H1 (cell line): ENCODE results near the gene EPS8L1. TPM values are rescaled to one million over a fixed set of nuclear protein-coding genes. Genes with fewer than 3 reads are reported as not detected.
A peak's percentile ranks its signal among the peaks of the same experiment; 100 is the strongest.

ENCODE experiments used
- CTCF ChIA-PET: fragments of 300-600 bp; sonication (Branson Sonifier 250); formaldehyde crosslinking; loops from one replicate; lab custom pipeline; 2021; ENCODE audit not compliant: partially characterized antibody; lab: Charles Lee
- POLR2A ChIA-PET: fragments of 300-600 bp; sonication (Branson Sonifier 250); formaldehyde crosslinking; loops from one replicate; lab custom pipeline; 2021; ENCODE audit warnings: inconsistent platforms; ENCODE audit not compliant: partially characterized antibody; lab: Charles Lee
- DNase-seq, 2 experiments: peaks; one replicate each; pipeline versions ENCODE4 v3.0.0 to v3.0.0-alpha.2; 2010 to 2022; ENCODE audit warnings: low spot score in 2 of 2, low read depth in 1 of 2, mixed read lengths in 1 of 2
- FAIRE-seq: peaks from 2 replicates; lab custom pipeline; 2011; peaks lifted over from hg19 to GRCh38; lab: Jason Lieb, UNC
- H2AFZ ChIP-seq: 2 replicates; pipeline ENCODE4 v1.8.1; 2012; ENCODE audit warnings: low read length, inconsistent platforms
- H2AK5ac ChIP-seq: 2 replicates; pipeline ENCODE4 v1.6.1; 2013; ENCODE audit warnings: low read depth, low read length
- H2BK120ac ChIP-seq: replicated peaks from 2 replicates; pipeline ENCODE3; 2013; ENCODE audit warnings: low read depth, low read length, inconsistent platforms
- H2BK12ac ChIP-seq: 2 replicates; pipeline ENCODE4 v1.6.1; 2013; ENCODE audit warnings: low read depth, low read length
- H2BK15ac ChIP-seq: 2 replicates; pipeline ENCODE4 v1.6.1; 2013; ENCODE audit warnings: low read length
- H2BK20ac ChIP-seq: 2 replicates; pipeline ENCODE4 v1.6.1; 2013; ENCODE audit warnings: low read length
- H2BK5ac ChIP-seq: 2 replicates; pipeline ENCODE4 v1.6.1; 2013; ENCODE audit warnings: low read depth, low read length
- H3K14ac ChIP-seq: 2 replicates; pipeline ENCODE4 v1.6.1; 2013; ENCODE audit warnings: inconsistent platforms; ENCODE audit not compliant: insufficient read length
- H3K18ac ChIP-seq: 2 replicates; pipeline ENCODE4 v1.6.1; 2013; ENCODE audit warnings: low read length; ENCODE audit errors: extremely low read depth
- H3K23ac ChIP-seq: 2 replicates; pipeline ENCODE4 v1.6.1; 2013; ENCODE audit warnings: inconsistent platforms; ENCODE audit not compliant: insufficient read length
- H3K23me2 ChIP-seq: 2 replicates; pipeline ENCODE4 v1.6.1; 2013; ENCODE audit warnings: low read depth, low read length
- H3K27ac ChIP-seq: 2 replicates; pipeline ENCODE4 v1.6.1; 2011; ENCODE audit warnings: low read depth, low read length, inconsistent platforms
- H3K27me3 ChIP-seq, 4 experiments: replicated peaks in 1 of 4; 1 replicate in 1 of 4; 2 replicates in 3 of 4; pipeline versions ENCODE4 v1.6.1 to v1.8.1; 2011 to 2013; ENCODE audit warnings: low read length in 3 of 4, mild to moderate bottlenecking in 3 of 4, inconsistent platforms in 2 of 4, mixed read lengths in 2 of 4, moderate library complexity in 1 of 4; ENCODE audit not compliant: control insufficient read depth in 3 of 4, insufficient read depth in 3 of 4; ENCODE audit errors: extremely low read depth in 1 of 4
- H3K36me3 ChIP-seq, 4 experiments: 2 replicates each; pipeline versions ENCODE4 v1.6.1 to v1.8.1; 2011 to 2013; ENCODE audit warnings: mild to moderate bottlenecking in 4 of 4, low read length in 3 of 4, moderate library complexity in 2 of 4, control low read depth in 1 of 4, inconsistent platforms in 1 of 4; ENCODE audit not compliant: insufficient read depth in 4 of 4, control insufficient read depth in 2 of 4
- H3K4ac ChIP-seq: replicated peaks from 2 replicates; pipeline ENCODE3; 2013; ENCODE audit warnings: low read length, low read depth, mixed read lengths, inconsistent platforms; ENCODE audit not compliant: insufficient read length
- H3K4me1 ChIP-seq, 4 experiments: replicated peaks in 1 of 4; 1 replicate in 1 of 4; 2 replicates in 3 of 4; pipeline versions ENCODE4 v1.6.1 to v1.8.1; 2011 to 2013; ENCODE audit warnings: low read length in 3 of 4, inconsistent platforms in 2 of 4, mixed read lengths in 1 of 4; ENCODE audit not compliant: insufficient read depth in 4 of 4, control insufficient read depth in 3 of 4
- H3K4me2 ChIP-seq, 2 experiments: 2 replicates each; pipeline versions ENCODE4 v1.6.1 to v1.8.1; 2011 to 2013; ENCODE audit warnings: low read depth in 2 of 2, low read length in 2 of 2, control low read depth in 1 of 2, inconsistent platforms in 1 of 2, mild to moderate bottlenecking in 1 of 2; ENCODE audit not compliant: insufficient read depth in 1 of 2
- H3K4me3 ChIP-seq, 4 experiments: fragments of 200-600, 300-600 bp in 1 of 4; sonication (generic), shearing (Covaris generic), sonication (Bioruptor Twin) in 1 of 4; 2 replicates each; pipeline versions ENCODE4 v1.5.1 to v1.8.1; 2011 to 2016; ENCODE audit warnings: low read length in 4 of 4, low read depth in 3 of 4, control low read depth in 2 of 4, inconsistent platforms in 2 of 4, mild to moderate bottlenecking in 2 of 4, mixed read lengths in 1 of 4, moderate library complexity in 1 of 4; ENCODE audit not compliant: insufficient read depth in 2 of 4; ENCODE audit errors: extremely low read depth in 1 of 4
- H3K56ac ChIP-seq: replicated peaks from 2 replicates; pipeline ENCODE3; 2013; ENCODE audit warnings: low read depth, mild to moderate bottlenecking, mixed read lengths, low read length, inconsistent platforms; ENCODE audit not compliant: insufficient read length
- H3K79me1 ChIP-seq: 2 replicates; pipeline ENCODE4 v1.6.1; 2013; ENCODE audit warnings: low read depth, low read length, control low read depth
- H3K79me2 ChIP-seq, 2 experiments: 2 replicates each; pipeline versions ENCODE4 v1.6.1 to v1.8.1; 2012 to 2013; ENCODE audit warnings: low read length in 2 of 2, mild to moderate bottlenecking in 2 of 2, inconsistent platforms in 1 of 2; ENCODE audit not compliant: insufficient read depth in 2 of 2, control insufficient read depth in 1 of 2
- H3K9ac ChIP-seq, 4 experiments: replicated peaks in 1 of 4; 1 replicate in 1 of 4; 2 replicates in 3 of 4; pipeline versions ENCODE4 v1.6.1 to v1.8.1; 2011 to 2013; ENCODE audit warnings: low read depth in 3 of 4, low read length in 3 of 4, control low read depth in 2 of 4, mild to moderate bottlenecking in 2 of 4, moderate library complexity in 2 of 4, inconsistent platforms in 1 of 4; ENCODE audit errors: extremely low read depth in 1 of 4
- H3K9me3 ChIP-seq, 2 experiments: 2 replicates each; pipeline versions ENCODE4 v1.6.1 to v1.8.1; 2012 to 2013; ENCODE audit warnings: mild to moderate bottlenecking in 2 of 2, moderate library complexity in 2 of 2, control low read depth in 1 of 2, inconsistent platforms in 1 of 2, low read depth in 1 of 2, low read length in 1 of 2, mixed read lengths in 1 of 2; ENCODE audit not compliant: insufficient read depth in 2 of 2
- H4K20me1 ChIP-seq, 2 experiments: replicated peaks in 1 of 2; 2 replicates each; pipeline versions ENCODE3 to v1.8.1; 2011 to 2013; ENCODE audit warnings: inconsistent platforms in 2 of 2, low read length in 2 of 2, mild to moderate bottlenecking in 1 of 2; ENCODE audit not compliant: insufficient read depth in 2 of 2, control insufficient read depth in 1 of 2
- H4K5ac ChIP-seq: 2 replicates; pipeline ENCODE4 v1.6.1; 2013; ENCODE audit warnings: low read length, low read depth, mixed read lengths, inconsistent platforms; ENCODE audit not compliant: insufficient read length
- H4K8ac ChIP-seq: 2 replicates; pipeline ENCODE4 v1.8.0; 2013; ENCODE audit warnings: mild to moderate bottlenecking, moderate library complexity, low read length, inconsistent platforms; ENCODE audit not compliant: insufficient read depth; ENCODE audit errors: extremely low read depth
- H4K91ac ChIP-seq: replicated peaks from 2 replicates; pipeline ENCODE3; 2013; ENCODE audit warnings: low read length, mixed read lengths, inconsistent platforms; ENCODE audit not compliant: insufficient read length
- CTBP2 ChIP-seq: IDR thresholded peaks from 2 replicates; pipeline ENCODE4 v1.7.0; 2011; ENCODE audit warnings: borderline replicate concordance, mild to moderate bottlenecking, moderate library complexity, mixed read lengths, low read length; ENCODE audit not compliant: insufficient read depth, insufficient read length
- JUN ChIP-seq: IDR thresholded peaks from 2 replicates; pipeline ENCODE4 v1.6.1; 2011; ENCODE audit warnings: low read depth, mild to moderate bottlenecking, improper control_type of control experiment, low read length
- JUND ChIP-seq: IDR thresholded peaks from 2 replicates; pipeline ENCODE4 v1.6.1; 2011; ENCODE audit warnings: mild to moderate bottlenecking, improper control_type of control experiment, low read length
- MAFK ChIP-seq: IDR thresholded peaks from 2 replicates; pipeline ENCODE4 v1.6.1; 2012; ENCODE audit warnings: low read depth, mild to moderate bottlenecking, improper control_type of control experiment, low read length
- MAX ChIP-seq: IDR thresholded peaks from 2 replicates; pipeline ENCODE4 v1.6.1; 2012; ENCODE audit warnings: inconsistent platforms
- RFX5 ChIP-seq: IDR thresholded peaks from 2 replicates; pipeline ENCODE4 v1.6.1; 2011; ENCODE audit warnings: low read depth, low read length, improper control_type of control experiment, borderline replicate concordance
- SRF ChIP-seq: IDR thresholded peaks from 2 replicates; pipeline ENCODE4 v1.6.1; 2011; ENCODE audit warnings: mild to moderate bottlenecking, low read depth, low read length, moderate library complexity
- TBP ChIP-seq: IDR thresholded peaks from 2 replicates; pipeline ENCODE4 v1.6.1; 2011; ENCODE audit warnings: low read depth, low read length, improper control_type of control experiment
- TEAD4 ChIP-seq: IDR thresholded peaks from 2 replicates; pipeline ENCODE4 v1.6.1; 2012; ENCODE audit warnings: low read depth, low read length, inconsistent platforms, mixed read lengths
- WGBS, 2 experiments: shearing (Covaris generic) in 1 of 2; methylation state at CpG; one replicate each; pipeline versions ENCODE4 v1.1.6 to v1.1.7; 2013 to 2015; ENCODE audit warnings: low lambda C conversion rate in 2 of 2, mixed read lengths in 2 of 2, inconsistent platforms in 1 of 2, low coverage in 1 of 2, missing lambda C conversion rate in 1 of 2; ENCODE audit not compliant: insufficient replicate concordance in 2 of 2, insufficient coverage in 1 of 2, insufficient read length in 1 of 2; ENCODE audit errors: extremely low coverage in 1 of 2, missing lambda C conversion rate in 1 of 2; 5-methylcytosine and 5-hydroxymethylcytosine counted together
- polyA plus RNA-seq, 7 experiments: library from polyadenylated mRNA; depleted of rRNA in 3 of 7; stranded (reverse) in 5 of 7; unstranded in 2 of 7; fragments of >200 nt in 5 of 7; fragments of 200-250 nt in 2 of 7; gene quantifications; 1 replicate in 5 of 7; 2 replicates in 1 of 7; 4 replicates in 1 of 7; pipeline versions ENCODE4 v1.2.1 to v1.2.3, GENCODE V29; 2011 to 2013; ENCODE audit warnings: missing spikeins in 2 of 7, mixed read lengths in 2 of 7
- total RNA-seq: library from RNA; stranded (reverse); fragmentation: NEBNext Ultra II Directional; extraction: Animal tissue kit (Norgen Biotek cat#: 25700); gene quantifications from 2 replicates; pipeline ENCODE4 v1.2.1, GENCODE V29; 2021

The EPS8L1 gene
- total and polyA plus RNA-seq, 2 of the 8 experiments (the other 6 are each of a cell fraction or from before 2014, with no cell fraction given) = 19.8 to 30.2 TPM

GRCh38 chr19:55068950-55069864 is 6.5 kb upstream of the EPS8L1 start:
- H3K4me3 ChIP-seq = peak overlapping the region; percentile 16 to 60 (median 42)
- peak overlapping the region; percentile 72; the same call in 1 of the 2 replicates for H2AFZ ChIP-seq
- H4K91ac ChIP-seq = no peak overlapping the region
- TF ChIP-seq TBP = no peak
- TF ChIP-seq TEAD4 = peak; percentile 63
- no peak for TF ChIP-seq JUN
- peak; percentile 36; the same call in 1 of the 2 replicates for TF ChIP-seq MAX
- no peak for TF ChIP-seq MAFK
- TF ChIP-seq CTBP2 = no peak
- no peak for TF ChIP-seq SRF
- no peak for TF ChIP-seq JUND
- TF ChIP-seq RFX5 = no peak

More at GRCh38 chr19:55068950-55069864, 6.5 kb upstream of the EPS8L1 start:
- Histone ChIP-seq H3K56ac (no peak overlapping the region), H3K27ac (no peak overlapping the region), H4K8ac (no peak overlapping the region), H2BK15ac (no peak overlapping the region; the same call in 1 of the 2 replicates), H4K5ac (no peak overlapping the region), H3K36me3 (no peaks in the 10 kb centered on the region), H3K9ac (no peak overlapping the region), H3K4me1 (peaks cover 0 to 10% (median 5%) of the 10 kb centered on the region in 4 experiments; a peak in 6 of 7 replicates), H3K23ac (no peak overlapping the region), H4K20me1 (peaks cover 0 to 5% of the 10 kb centered on the region in 2 experiments), H2AK5ac (no peak overlapping the region), H3K14ac (no peak overlapping the region), H3K27me3 (peaks cover 18 to 82% (median 59%) of the 10 kb centered on the region in 4 experiments), H3K79me2 (no peaks in the 10 kb centered on the region), H3K23me2 (peaks cover 4% of the 10 kb centered on the region), H2BK5ac (no peak overlapping the region), H2BK12ac (peak overlapping the region; percentile 39; the same call in 1 of the 2 replicates), H3K4ac (no peak overlapping the region), H3K9me3 (no peaks in the 10 kb centered on the region), H3K79me1 (no peaks in the 10 kb centered on the region), H3K18ac (peak overlapping the region; percentile 48), H3K4me2 (peak overlapping the region; percentile 83 to 88), H2BK120ac (no peak overlapping the region), H2BK20ac (no peak overlapping the region)
- FAIRE-seq (no peak), DNase-seq (peak in 1 of 2 experiments; percentile 68)
- ChIA-PET POLR2A (interaction anchor here (0.7 to 5.8 kb wide), 8 partner anchors 9 to 330 kb away, joined by 3 to 33 read pairs (median 3); partner anchors contain the start of gene PPP1R12C), CTCF (interaction anchor here (0.5 to 3.3 kb wide), 9 partner anchors 11 to 192 kb away, joined by 3 to 20 read pairs (median 3); no protein-coding TSS in a partner anchor)
- WGBS, 2 experiments = 10% methylated on average over 21 of the region's 30 CpGs; no CpG with 5 or more reads in 1 of the 2 experiments
